Measurements from ENCODE around the gene BTBD6.

The BTBD6 gene

GRCh38 chr14:105213361-105213760 is 35.0 kb upstream of the BTBD6 start:
- TF ChIP-seq FOXM1 (IDR thresholded peaks at IDR 0.05; ENCODE audit: borderline replicate concordance, low read depth) (no peak), NFIC (IDR thresholded peaks at IDR 0.05) (no peak)

GRCh38 chr14:105214324-105214915 is 33.9 kb upstream of the BTBD6 start:
- no peak for TF ChIP-seq CREB1 (IDR thresholded peaks at IDR 0.05; ENCODE audit: low read depth)
- no peak for TF ChIP-seq CEBPB (IDR thresholded peaks at IDR 0.05)
- TF ChIP-seq NFIC (IDR thresholded peaks at IDR 0.05), result no peak

- TF ChIP-seq TEAD4 (IDR thresholded peaks at IDR 0.05) (no peak), USF1 (IDR thresholded peaks at IDR 0.05) (no peak), EP300 (IDR thresholded peaks at IDR 0.05; ENCODE audit: borderline replicate concordance) (no peak)
These were observed 32.7 kb upstream of the BTBD6 start for GRCh38 chr14:105215602-105216001.

GRCh38 chr14:105216490-105217247 is 31.7 kb upstream of the BTBD6 start:
- no peak for TF ChIP-seq TCF12 (IDR thresholded peaks at IDR 0.05; ENCODE audit: low read depth)
- no peak for TF ChIP-seq NFIC (IDR thresholded peaks at IDR 0.05)
- no peak for TF ChIP-seq USF1 (IDR thresholded peaks at IDR 0.05)
- TF ChIP-seq CEBPB (IDR thresholded peaks at IDR 0.05), result no peak
- TF ChIP-seq TAF1 (IDR thresholded peaks at IDR 0.05; ENCODE audit: low read depth), result no peak
- TF ChIP-seq YY1 (IDR thresholded peaks at IDR 0.05; ENCODE audit: low read depth), result no peak
- no peak for TF ChIP-seq MAX (IDR thresholded peaks at IDR 0.05)
- TF ChIP-seq REST (IDR thresholded peaks at IDR 0.05; ENCODE audit: low read depth), result no peak
- no peak for TF ChIP-seq FOXM1 (IDR thresholded peaks at IDR 0.05; ENCODE audit: borderline replicate concordance, low read depth)
- TF ChIP-seq CREB1 (IDR thresholded peaks at IDR 0.05; ENCODE audit: low read depth), result no peak
- TF ChIP-seq TEAD4 (IDR thresholded peaks at IDR 0.05), result no peak
- no peak for TF ChIP-seq EGR1 (IDR thresholded peaks at IDR 0.05)
- no peak for TF ChIP-seq ZBTB7A (IDR thresholded peaks at IDR 0.05; ENCODE audit: low read depth)

- no peak for TF ChIP-seq CREB1 (IDR thresholded peaks at IDR 0.05; ENCODE audit: low read depth)
- no peak for TF ChIP-seq EP300 (IDR thresholded peaks at IDR 0.05; ENCODE audit: borderline replicate concordance)
- TF ChIP-seq CEBPB (IDR thresholded peaks at IDR 0.05), result no peak
- no peak for TF ChIP-seq TCF12 (IDR thresholded peaks at IDR 0.05; ENCODE audit: low read depth)
- TF ChIP-seq REST (IDR thresholded peaks at IDR 0.05; ENCODE audit: low read depth), result no peak
- TF ChIP-seq TAF1 (IDR thresholded peaks at IDR 0.05; ENCODE audit: low read depth), result no peak
- no peak for TF ChIP-seq RAD21 (IDR thresholded peaks at IDR 0.05; ENCODE audit: low read depth)
- no peak for TF ChIP-seq NFIC (IDR thresholded peaks at IDR 0.05)
- TF ChIP-seq YY1 (IDR thresholded peaks at IDR 0.05; ENCODE audit: low read depth), result no peak
- TF ChIP-seq ZBTB7A (IDR thresholded peaks at IDR 0.05; ENCODE audit: low read depth), result no peak
- TF ChIP-seq MAX (IDR thresholded peaks at IDR 0.05), result no peak
- no peak for TF ChIP-seq USF1 (IDR thresholded peaks at IDR 0.05)
- TF ChIP-seq TEAD4 (IDR thresholded peaks at IDR 0.05), result no peak
- no peak for TF ChIP-seq EGR1 (IDR thresholded peaks at IDR 0.05)
- TF ChIP-seq FOXM1 (IDR thresholded peaks at IDR 0.05; ENCODE audit: borderline replicate concordance, low read depth), result no peak
These were observed 30.6 kb upstream of the BTBD6 start for GRCh38 chr14:105217774-105218173.

GRCh38 chr14:105218611-105219010 is 29.7 kb upstream of the BTBD6 start:
- TF ChIP-seq CEBPB (IDR thresholded peaks at IDR 0.05), result no peak
- no peak for TF ChIP-seq EGR1 (IDR thresholded peaks at IDR 0.05)
- TF ChIP-seq YY1 (IDR thresholded peaks at IDR 0.05; ENCODE audit: low read depth), result no peak
- TF ChIP-seq EP300 (IDR thresholded peaks at IDR 0.05; ENCODE audit: borderline replicate concordance), result no peak
- TF ChIP-seq TAF1 (IDR thresholded peaks at IDR 0.05; ENCODE audit: low read depth), result no peak
- TF ChIP-seq FOXM1 (IDR thresholded peaks at IDR 0.05; ENCODE audit: borderline replicate concordance, low read depth), result no peak
- TF ChIP-seq RAD21 (IDR thresholded peaks at IDR 0.05; ENCODE audit: low read depth), result no peak
- TF ChIP-seq NFIC (IDR thresholded peaks at IDR 0.05), result no peak
- TF ChIP-seq USF1 (IDR thresholded peaks at IDR 0.05), result no peak
- no peak for TF ChIP-seq REST (IDR thresholded peaks at IDR 0.05; ENCODE audit: low read depth)
- no peak for TF ChIP-seq TCF12 (IDR thresholded peaks at IDR 0.05; ENCODE audit: low read depth)
- TF ChIP-seq CREB1 (IDR thresholded peaks at IDR 0.05; ENCODE audit: low read depth), result no peak
- TF ChIP-seq ZBTB7A (IDR thresholded peaks at IDR 0.05; ENCODE audit: low read depth), result no peak
- TF ChIP-seq MAX (IDR thresholded peaks at IDR 0.05), result no peak
- no peak for TF ChIP-seq TEAD4 (IDR thresholded peaks at IDR 0.05)
